ENCODE data around the gene SLC35E1.

SLC35E1 gene

GRCh38 chr19:16518483-16519229, 53.6 kb downstream of the SLC35E1 start:
- H3K36me3 ChIP-seq (ENCODE audit: insufficient read depth): no peaks in the 10 kb centered on the region; the same call in 1 of the 2 replicates
- no peak overlapping the region for H3K4me3 ChIP-seq (IDR thresholded peaks at IDR 0.05; ENCODE audit: insufficient read depth, low read depth, low read length)
- H3K27ac ChIP-seq: no peak overlapping the region
- H3K27me3 ChIP-seq (ENCODE audit: insufficient read depth, low read depth): no peaks in the 10 kb centered on the region
- no peak overlapping the region for H3K4me2 ChIP-seq
- no peak for TF ChIP-seq CTCF (conservative IDR thresholded peaks at IDR 0.05; ENCODE audit: low read depth, low read length)
- no peaks in the 10 kb centered on the region for H3K4me1 ChIP-seq (ENCODE audit: low read depth, poor library complexity, severe bottlenecking)
- no peak overlapping the region for H3K9ac ChIP-seq
- H2AFZ ChIP-seq (ENCODE audit: low read depth): no peak overlapping the region
- no peaks in the 10 kb centered on the region for H4K20me1 ChIP-seq (ENCODE audit: insufficient read depth)
- no peaks in the 10 kb centered on the region for H3K79me2 ChIP-seq (ENCODE audit: insufficient read depth, low read depth)

- Histone ChIP-seq H3K4me1 (ENCODE audit: low read depth, poor library complexity, severe bottlenecking) (no peaks in the 10 kb centered on the region), H3K27me3 (ENCODE audit: insufficient read depth, low read depth) (no peaks in the 10 kb centered on the region), H3K79me2 (ENCODE audit: insufficient read depth, low read depth) (no peaks in the 10 kb centered on the region), H3K4me2 (no peak overlapping the region), H3K36me3 (ENCODE audit: insufficient read depth) (no peaks in the 10 kb centered on the region; the same call in 1 of the 2 replicates), H3K9ac (no peak overlapping the region), H3K4me3 (IDR thresholded peaks at IDR 0.05; ENCODE audit: insufficient read depth, low read depth, low read length) (no peak overlapping the region), H3K27ac (no peak overlapping the region), H4K20me1 (ENCODE audit: insufficient read depth) (no peaks in the 10 kb centered on the region), H2AFZ (ENCODE audit: low read depth) (no peak overlapping the region)
- no peak for TF ChIP-seq CTCF (conservative IDR thresholded peaks at IDR 0.05; ENCODE audit: low read depth, low read length)
Measured at GRCh38 chr19:16518061-16518460, 54.2 kb downstream of the SLC35E1 start.

GRCh38 chr19:16516923-16517610, 55.1 kb downstream of the SLC35E1 start:
- H2AFZ ChIP-seq (ENCODE audit: low read depth): no peak overlapping the region
- no peak overlapping the region for H3K4me3 ChIP-seq (IDR thresholded peaks at IDR 0.05; ENCODE audit: insufficient read depth, low read depth, low read length)
- H3K9ac ChIP-seq: no peak overlapping the region
- no peak overlapping the region for H3K27ac ChIP-seq
- H3K27me3 ChIP-seq (ENCODE audit: insufficient read depth, low read depth): no peaks in the 10 kb centered on the region
- H3K36me3 ChIP-seq (ENCODE audit: insufficient read depth): no peaks in the 10 kb centered on the region; the same call in 1 of the 2 replicates
- H4K20me1 ChIP-seq (ENCODE audit: insufficient read depth): no peaks in the 10 kb centered on the region
- H3K4me1 ChIP-seq (ENCODE audit: low read depth, poor library complexity, severe bottlenecking): no peaks in the 10 kb centered on the region
- TF ChIP-seq CTCF (conservative IDR thresholded peaks at IDR 0.05; ENCODE audit: low read depth, low read length): no peak
- H3K4me2 ChIP-seq: no peak overlapping the region
- no peaks in the 10 kb centered on the region for H3K79me2 ChIP-seq (ENCODE audit: insufficient read depth, low read depth)

- Histone ChIP-seq H3K4me3 (IDR thresholded peaks at IDR 0.05; ENCODE audit: insufficient read depth, low read depth, low read length) (no peak overlapping the region), H3K36me3 (ENCODE audit: insufficient read depth) (no peaks in the 10 kb centered on the region; the same call in 1 of the 2 replicates), H3K4me2 (no peak overlapping the region), H3K9ac (no peak overlapping the region), H3K27me3 (ENCODE audit: insufficient read depth, low read depth) (no peaks in the 10 kb centered on the region), H3K4me1 (ENCODE audit: low read depth, poor library complexity, severe bottlenecking) (no peaks in the 10 kb centered on the region), H4K20me1 (ENCODE audit: insufficient read depth) (no peaks in the 10 kb centered on the region), H2AFZ (ENCODE audit: low read depth) (no peak overlapping the region), H3K79me2 (ENCODE audit: insufficient read depth, low read depth) (no peaks in the 10 kb centered on the region), H3K27ac (no peak overlapping the region)
- TF ChIP-seq CTCF (conservative IDR thresholded peaks at IDR 0.05; ENCODE audit: low read depth, low read length): no peak
Measured at GRCh38 chr19:16516381-16516780, 55.8 kb downstream of the SLC35E1 start.
